ENCODE data around the gene XPR1.

Gene XPR1

GRCh38 chr1:180632326-180633056 is 669 bp downstream of the XPR1 start:
- peak; percentile 46 for TF ChIP-seq CTCF (IDR thresholded peaks at IDR 0.05; ENCODE audit: low read depth, low read length, missing control alignments)
- peak overlapping the region; percentile 96 for H3K4me3 ChIP-seq (ENCODE audit: low read depth, low read length)
- H3K27me3 ChIP-seq (replicated peaks), result no peaks in the 10 kb centered on the region
- peak overlapping the region; percentile 18 for H3K27ac ChIP-seq
- H3K36me3 ChIP-seq (replicated peaks), result no peaks in the 10 kb centered on the region
- DNase-seq, result no peak
- in situ Hi-C loops (cut with HindIII; ENCODE audit: low pct_ligation_motif_present, low sequenced_read_pairs), result no loop called here

- H3K36me3 ChIP-seq (replicated peaks), result no peaks in the 10 kb centered on the region
- H3K4me3 ChIP-seq (ENCODE audit: low read depth, low read length), result no peak overlapping the region
- no peak overlapping the region for H3K27ac ChIP-seq
- DNase-seq, result no peak
- in situ Hi-C loops (cut with HindIII; ENCODE audit: low pct_ligation_motif_present, low sequenced_read_pairs), result no loop called here
- no peaks in the 10 kb centered on the region for H3K27me3 ChIP-seq (replicated peaks)
- TF ChIP-seq CTCF (IDR thresholded peaks at IDR 0.05; ENCODE audit: low read depth, low read length, missing control alignments), result no peak
These were observed 1.5 kb downstream of the XPR1 start for GRCh38 chr1:180633057-180634056.

DNA sequence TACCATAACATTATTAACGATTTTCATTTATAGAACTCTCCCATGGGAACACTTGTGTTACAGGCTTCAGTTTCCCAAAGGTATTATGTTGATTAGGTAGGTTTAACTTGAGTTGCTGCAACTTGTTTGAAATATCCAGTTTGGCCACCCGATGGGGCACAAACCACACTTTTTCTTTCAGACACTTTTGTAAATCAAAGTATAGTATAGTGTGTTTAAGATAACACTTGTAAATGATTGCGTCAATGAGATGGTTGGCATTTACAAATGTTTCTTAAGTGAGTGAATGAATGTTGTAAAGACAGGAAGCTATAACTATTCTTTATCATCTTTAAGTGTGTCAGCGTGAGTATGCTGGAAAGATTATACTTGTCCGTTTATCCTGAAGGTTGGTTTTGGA is 4.3 kb downstream of the XPR1 start:
- H3K27me3 ChIP-seq (replicated peaks), result no peaks in the 10 kb centered on the region
- in situ Hi-C loops (cut with HindIII; ENCODE audit: low pct_ligation_motif_present, low sequenced_read_pairs), result no loop called here
- no peaks in the 10 kb centered on the region for H3K36me3 ChIP-seq (replicated peaks)
- H3K4me3 ChIP-seq (ENCODE audit: low read depth, low read length), result no peak overlapping the region
- no peak overlapping the region for H3K27ac ChIP-seq
- no peak for TF ChIP-seq CTCF (IDR thresholded peaks at IDR 0.05; ENCODE audit: low read depth, low read length, missing control alignments)
- DNase-seq, result no peak

DNA sequence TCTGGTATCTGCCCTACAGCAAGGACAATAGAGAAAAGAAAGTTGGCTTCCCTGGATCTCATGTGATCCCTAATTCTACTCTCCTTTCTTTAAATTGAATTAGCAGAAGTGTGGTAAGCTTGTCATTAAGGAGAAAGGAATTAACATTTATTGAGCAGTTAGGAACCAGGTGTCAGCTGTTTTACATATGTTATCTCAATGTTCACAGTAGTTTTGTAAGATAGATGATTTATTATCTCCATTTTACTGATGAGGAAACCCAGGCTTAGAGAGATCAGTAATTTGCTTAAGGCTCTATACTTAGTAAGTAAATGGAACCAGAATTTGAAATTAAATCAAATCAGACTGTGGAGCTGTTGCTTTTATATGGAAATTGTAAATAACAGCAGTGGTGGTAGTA is 8.0 kb downstream of the XPR1 start:
- no peak overlapping the region for H3K27ac ChIP-seq
- DNase-seq, result no peak
- no peaks in the 10 kb centered on the region for H3K27me3 ChIP-seq (replicated peaks)
- no peak for TF ChIP-seq CTCF (IDR thresholded peaks at IDR 0.05; ENCODE audit: low read depth, low read length, missing control alignments)
- H3K36me3 ChIP-seq (replicated peaks), result no peaks in the 10 kb centered on the region
- in situ Hi-C loops (cut with HindIII; ENCODE audit: low pct_ligation_motif_present, low sequenced_read_pairs), result no loop called here
- no peak overlapping the region for H3K4me3 ChIP-seq (ENCODE audit: low read depth, low read length)

DNA sequence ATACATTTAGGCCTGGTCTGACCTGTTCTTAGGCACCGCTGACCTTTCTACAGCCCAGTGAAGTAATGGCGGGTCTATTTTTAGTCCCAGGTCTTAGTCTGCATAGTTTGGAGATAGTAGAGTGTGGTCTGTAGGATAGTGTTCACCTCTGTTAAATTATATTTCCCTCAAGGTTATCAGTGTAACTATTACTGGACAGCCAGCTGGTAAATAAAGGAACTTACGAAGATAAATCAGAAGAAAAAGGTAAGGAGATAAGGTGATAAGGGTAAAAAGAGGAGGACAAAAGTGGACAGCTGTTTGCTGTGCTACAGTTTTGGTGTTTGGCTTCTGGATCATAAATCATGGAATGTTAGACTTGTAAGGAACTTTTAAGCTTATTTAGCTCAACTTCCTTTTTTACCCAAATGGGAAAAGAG is 8.7 kb downstream of the XPR1 start:
- no peak for DNase-seq
- Histone ChIP-seq H3K36me3 (replicated peaks) (no peaks in the 10 kb centered on the region), H3K27me3 (replicated peaks) (no peaks in the 10 kb centered on the region), H3K27ac (no peak overlapping the region), H3K4me3 (ENCODE audit: low read depth, low read length) (no peak overlapping the region)
- in situ Hi-C loops (cut with HindIII; ENCODE audit: low pct_ligation_motif_present, low sequenced_read_pairs), result no loop called here
- TF ChIP-seq CTCF (IDR thresholded peaks at IDR 0.05; ENCODE audit: low read depth, low read length, missing control alignments), result no peak
